Right atrium auricular region (tissue), 2 donors: ENCODE results near the gene ALDH1L1. TPM values are rescaled to one million over a fixed set of nuclear protein-coding genes. Genes with fewer than 3 reads are reported as not detected.
A peak's percentile ranks its signal among the peaks of the same experiment; 100 is the strongest.

ENCODE experiments used
- DNase-seq: peaks from one replicate; pipeline ENCODE4 v3.0.0-alpha.2; 2019; ENCODE audit warnings: low spot score
- H3K27ac ChIP-seq, 2 donors: fragments of 200-600 bp; sonication (generic); 1 replicate in 1 of 2; 2 replicates in 1 of 2; pipeline ENCODE4 v1.5.1; 2016 to 2019
- H3K27me3 ChIP-seq, 2 donors: fragments of 200-600 bp; sonication (generic); one replicate each; pipeline versions ENCODE4 v1.5.1 to v1.6.0; 2017 to 2019
- H3K36me3 ChIP-seq: fragments of 200-600 bp; sonication (generic); one replicate; pipeline ENCODE4 v1.5.1; 2016
- H3K4me1 ChIP-seq, 2 donors: fragments of 200-600 bp; sonication (generic); one replicate each; pipeline versions ENCODE4 v1.5.1 to v1.6.0; 2017 to 2019
- H3K4me3 ChIP-seq, 2 donors: fragments of 200-600 bp; sonication (generic); 1 replicate in 1 of 2; 2 replicates in 1 of 2; pipeline ENCODE4 v1.5.1; 2017 to 2019; ENCODE audit warnings: mild to moderate bottlenecking in 1 of 2, moderate library complexity in 1 of 2
- H3K9me3 ChIP-seq, 2 donors: fragments of 200-600 bp; sonication (generic); one replicate each; pipeline ENCODE4 v1.5.1; 2019
- CTCF ChIP-seq, 2 donors: fragments of 200-600 bp; sonication (generic); IDR thresholded peaks; one replicate each; pipeline ENCODE4 v1.5.1; 2019; ENCODE audit warnings: antibody characterized with exemption in 2 of 2
- total RNA-seq, 2 donors: library from RNA; depleted of rRNA; stranded (reverse); fragments of >200 nt; gene quantifications; one replicate each; pipeline ENCODE4 v1.1.0, GENCODE V29; 2016

ALDH1L1 gene
- total RNA-seq, 2 donors from 2014 or later: 13.7 to 24.0 TPM

GRCh38 chr3:126156468-126156867, 23.9 kb downstream of the ALDH1L1 start:
- peak; percentile 43 for DNase-seq
- Histone ChIP-seq H3K36me3 (no peaks in the 10 kb centered on the region), H3K4me1 (peaks cover 0 to 6% of the 10 kb centered on the region in 2 donors), H3K27ac (no peak overlapping the region), H3K4me3 (no peak overlapping the region), H3K9me3 (no peaks in the 10 kb centered on the region), H3K27me3 (no peaks in the 10 kb centered on the region)
- no peak for TF ChIP-seq CTCF (IDR thresholded peaks at IDR 0.05)

- Histone ChIP-seq H3K36me3 (no peaks in the 10 kb centered on the region), H3K27me3 (no peaks in the 10 kb centered on the region), H3K9me3 (no peaks in the 10 kb centered on the region), H3K4me1 (peaks cover 0 to 6% of the 10 kb centered on the region in 2 donors), H3K27ac (no peak overlapping the region), H3K4me3 (no peak overlapping the region)
- DNase-seq: no peak
- TF ChIP-seq CTCF (IDR thresholded peaks at IDR 0.05): no peak
These were observed 24.6 kb downstream of the ALDH1L1 start for GRCh38 chr3:126155819-126156218.

GRCh38 chr3:126155280-126155640, 25.1 kb downstream of the ALDH1L1 start:
- Histone ChIP-seq H3K27me3 (no peaks in the 10 kb centered on the region), H3K36me3 (no peaks in the 10 kb centered on the region), H3K4me3 (no peak overlapping the region), H3K9me3 (no peaks in the 10 kb centered on the region), H3K4me1 (peaks cover 0 to 6% of the 10 kb centered on the region in 2 donors), H3K27ac (no peak overlapping the region)
- TF ChIP-seq CTCF (IDR thresholded peaks at IDR 0.05): no peak
- DNase-seq: peak; percentile 36

- DNase-seq: peak; percentile 53
These were observed 25.8 kb downstream of the ALDH1L1 start for GRCh38 chr3:126154391-126155279.

GRCh38 chr3:126153695-126154360, 26.6 kb downstream of the ALDH1L1 start:
- H3K27ac ChIP-seq: no peak overlapping the region
- no peaks in the 10 kb centered on the region for H3K9me3 ChIP-seq
- no peaks in the 10 kb centered on the region for H3K36me3 ChIP-seq
- no peaks in the 10 kb centered on the region for H3K27me3 ChIP-seq
- no peak for DNase-seq
- H3K4me3 ChIP-seq: no peak overlapping the region
- peaks cover 0 to 5% of the 10 kb centered on the region in 2 donors for H3K4me1 ChIP-seq
- no peak for TF ChIP-seq CTCF (IDR thresholded peaks at IDR 0.05)

More at GRCh38 chr3:126154391-126155279, 25.8 kb downstream of the ALDH1L1 start:
- Histone ChIP-seq H3K9me3 (no peaks in the 10 kb centered on the region), H3K36me3 (no peaks in the 10 kb centered on the region), H3K27ac (no peak overlapping the region), H3K4me1 (peaks cover 0 to 6% of the 10 kb centered on the region in 2 donors), H3K4me3 (no peak overlapping the region), H3K27me3 (no peaks in the 10 kb centered on the region)
- no peak for TF ChIP-seq CTCF (IDR thresholded peaks at IDR 0.05)
